ENCODE measurements around the gene CTSZ.
"Not testable (repeated sequence)": the region's sequence is repeated elsewhere in the genome, so short reads cannot be mapped to it uniquely, and the experiment has no call there.

Gene CTSZ

DNA sequence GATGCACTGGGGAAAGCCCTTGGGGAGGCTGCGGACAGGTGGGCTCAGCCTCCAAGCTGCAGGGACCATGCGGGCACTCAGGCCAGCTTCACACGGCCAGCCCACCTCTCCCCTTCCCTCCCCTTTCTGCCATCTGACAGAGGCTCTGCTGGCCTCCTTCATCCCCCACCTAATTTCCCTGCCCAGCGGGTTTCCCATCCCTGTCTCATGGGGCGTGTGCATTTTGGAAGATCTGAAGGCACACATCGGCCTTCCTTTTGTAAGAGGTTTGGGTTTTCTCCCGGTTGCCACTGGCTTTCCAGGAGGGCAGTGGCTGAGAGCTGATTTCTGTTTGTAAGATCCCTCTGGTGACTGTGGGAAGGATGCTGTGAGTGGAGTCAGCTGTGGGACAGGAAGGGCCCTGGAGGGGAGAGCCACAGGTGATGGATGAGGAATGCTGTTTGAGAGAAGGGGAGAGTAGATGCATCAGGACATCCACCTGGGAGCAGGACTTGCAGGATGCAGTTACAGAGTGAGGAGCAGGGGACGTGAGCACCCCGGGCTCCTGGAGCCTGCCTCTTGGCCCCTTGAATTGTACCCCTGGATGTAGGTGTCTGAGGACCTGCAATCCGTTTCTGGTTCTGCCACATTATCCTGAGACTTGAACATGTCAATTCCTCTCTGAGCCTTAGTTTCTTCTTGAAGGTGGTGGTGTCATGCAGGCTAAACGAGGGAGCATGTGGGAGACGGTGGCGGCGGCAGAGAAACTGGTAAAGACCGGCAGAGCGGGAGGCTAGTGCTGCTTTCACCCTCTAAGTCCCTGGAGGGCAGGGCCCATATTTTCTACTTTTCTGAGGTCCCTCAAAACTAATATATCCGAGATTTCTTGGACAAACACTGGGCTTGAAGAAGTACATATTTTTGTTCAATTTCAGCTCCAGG, 6.2 kb upstream of the CTSZ start:
- DNase-seq: peak in 1 of 2 experiments; percentile 12

DNA sequence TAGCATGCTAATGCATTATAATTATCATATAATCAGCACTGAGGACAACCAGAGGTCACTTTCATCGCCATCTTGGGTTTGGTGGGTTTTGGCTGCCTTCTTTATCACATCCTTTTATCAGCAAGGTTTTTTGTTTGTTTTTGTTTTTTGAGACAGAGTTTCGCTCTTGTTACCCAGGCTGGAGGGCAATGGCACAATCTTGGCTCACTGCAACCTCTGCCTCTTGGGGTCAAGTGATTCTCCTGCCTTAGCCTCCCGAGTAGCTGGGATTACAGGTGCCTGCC, 4.8 kb upstream of the CTSZ start:
- not testable (repeated sequence) for DNase-seq

DNA sequence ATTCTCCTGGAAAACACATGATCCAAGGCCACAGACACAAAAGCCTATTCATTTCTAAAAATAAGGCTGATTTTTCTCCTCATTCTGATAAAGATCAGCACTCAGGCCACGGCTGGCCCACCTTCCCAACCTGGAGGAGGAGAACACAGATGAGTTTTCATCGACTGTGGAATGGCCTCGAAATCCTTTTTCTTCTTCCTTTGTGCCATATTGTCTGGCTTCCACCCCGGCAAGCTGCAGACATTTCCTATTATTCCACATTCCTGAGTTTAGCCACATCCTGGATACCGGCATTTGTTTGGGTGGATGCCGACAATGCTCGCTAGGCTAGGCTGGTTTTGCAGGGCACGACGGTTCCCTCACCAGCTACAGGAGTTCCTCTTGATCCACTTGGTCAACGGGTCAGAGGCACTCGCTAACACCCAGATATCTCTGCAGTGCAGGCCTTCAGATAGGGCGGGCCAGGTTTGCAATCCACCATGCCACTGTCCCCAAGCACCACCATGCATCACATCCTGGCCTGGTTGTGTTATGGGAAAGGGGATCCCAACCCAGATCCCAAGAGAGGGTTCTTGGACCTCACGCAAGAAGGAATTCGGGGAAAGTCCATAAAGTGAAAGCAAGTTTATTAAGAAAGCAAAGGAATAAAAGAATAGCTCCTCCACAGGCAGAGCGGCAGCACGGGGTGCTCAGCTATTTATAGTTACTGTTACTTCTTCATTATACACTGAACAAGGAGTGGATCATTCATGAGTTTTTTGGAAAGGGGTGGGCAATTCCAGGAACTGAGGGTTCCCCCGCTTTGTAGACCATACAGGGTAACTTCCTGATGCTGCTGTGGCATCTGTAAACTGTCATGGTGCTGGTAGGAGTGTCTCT, 4.2 kb upstream of the CTSZ start:
- DNase-seq: peak in 1 of 2 experiments; percentile 16

DNA sequence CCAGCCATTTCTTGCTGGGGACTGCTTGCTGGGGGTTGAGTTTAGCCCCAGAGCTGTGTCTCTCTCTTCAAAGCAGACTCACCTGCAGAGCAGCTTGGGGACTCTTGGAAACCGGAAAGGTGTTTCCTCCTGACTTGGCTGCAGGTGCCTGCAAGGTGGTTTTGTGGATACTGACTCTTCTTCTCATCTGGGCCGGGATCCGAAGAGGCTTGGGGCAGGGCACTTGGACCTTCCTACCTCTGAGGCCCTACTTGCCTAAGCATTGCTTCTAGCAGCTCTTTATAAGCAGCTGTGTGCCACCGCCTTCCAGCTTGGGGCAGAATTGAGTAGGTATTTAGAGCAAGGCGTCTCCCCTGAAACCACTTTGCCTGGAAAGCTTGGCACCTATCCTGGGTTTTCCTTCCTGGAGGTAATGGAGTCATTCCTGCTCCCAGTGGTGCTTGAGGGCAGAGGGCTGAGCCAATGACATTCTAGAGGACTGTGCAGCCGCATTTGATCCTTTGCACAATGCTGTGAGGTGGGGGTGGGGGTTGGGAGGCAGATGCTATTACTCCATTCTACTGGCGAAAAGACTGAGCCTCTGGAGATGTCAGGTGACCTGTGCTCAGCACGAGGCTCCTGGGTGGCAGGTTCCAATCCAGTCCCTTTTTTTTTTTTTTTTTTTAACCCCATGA, 3.4 kb upstream of the CTSZ start:
- peak in 1 of 2 experiments; percentile 9 for DNase-seq

DNA sequence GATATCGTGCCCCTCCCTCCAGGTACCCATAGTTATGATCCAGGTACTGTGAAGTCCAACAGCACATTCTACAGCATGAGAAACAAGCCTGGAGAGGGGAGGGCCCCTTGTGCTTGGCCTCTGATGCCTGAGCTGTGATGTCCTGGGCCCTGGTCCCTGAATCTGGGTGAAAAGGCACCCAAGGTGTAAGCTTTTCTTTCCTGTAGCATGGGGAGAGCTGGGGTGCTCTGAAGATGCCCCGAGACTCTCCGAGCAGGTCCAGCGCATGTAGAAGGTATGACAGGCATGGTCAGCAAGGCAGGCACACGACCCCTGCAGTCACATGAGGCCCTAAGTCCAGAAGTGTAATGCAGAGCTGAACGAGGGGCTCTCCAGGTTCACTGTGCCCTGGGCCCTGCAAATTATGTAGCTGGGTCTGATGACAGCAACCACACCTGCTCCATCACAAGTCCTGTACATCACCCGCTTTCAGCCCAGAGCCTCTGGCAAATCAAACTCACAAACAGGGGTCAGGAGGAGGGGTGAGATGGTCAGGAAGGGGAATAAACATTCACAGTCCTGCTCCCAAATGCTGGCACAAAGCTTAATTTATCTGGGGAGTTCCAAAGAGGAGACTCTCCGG, 1.8 kb upstream of the CTSZ start:
- DNase-seq: no peak

DNA sequence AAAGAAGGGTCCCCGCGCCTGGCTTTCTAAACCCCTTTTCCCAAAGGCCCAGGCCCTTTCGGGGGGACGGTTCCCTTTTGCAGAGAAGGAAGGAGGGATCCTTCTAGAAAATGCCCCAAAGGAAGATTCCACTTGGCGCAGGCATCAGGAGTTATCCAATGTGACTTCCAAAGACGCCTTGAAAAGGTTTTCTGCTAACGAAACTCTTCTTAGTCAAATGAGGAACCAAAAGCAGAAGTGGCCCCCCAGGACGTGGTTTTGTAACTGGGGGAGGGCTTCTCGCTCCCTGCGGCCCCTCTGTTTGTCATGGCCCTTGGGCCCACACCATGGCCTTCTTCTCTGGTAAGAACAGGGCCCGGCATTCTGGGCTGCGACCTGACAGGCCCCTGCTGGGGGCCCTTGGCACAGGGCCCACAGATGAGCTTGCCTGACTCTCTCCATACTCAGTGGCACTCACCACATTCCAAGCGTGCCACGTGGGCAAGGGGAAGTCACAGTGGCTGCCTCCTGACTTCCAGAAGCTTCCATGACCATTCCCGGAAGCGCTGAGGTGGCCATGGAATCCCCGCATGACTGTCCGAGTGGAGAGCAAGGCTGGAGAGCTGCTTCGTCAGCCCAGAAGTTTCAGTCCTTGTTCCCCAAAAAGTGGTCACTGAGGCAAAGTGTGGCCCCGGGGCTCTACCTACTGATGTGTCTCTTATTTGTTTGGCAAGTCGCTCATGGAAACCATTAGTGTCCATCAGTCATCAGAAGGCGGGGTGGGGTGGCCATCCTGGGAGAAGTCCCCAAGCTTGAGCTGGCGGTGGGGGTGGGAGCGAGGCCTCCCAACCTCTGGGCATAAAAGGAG, 834 bp upstream of the CTSZ start:
- DNase-seq: no peak

DNA sequence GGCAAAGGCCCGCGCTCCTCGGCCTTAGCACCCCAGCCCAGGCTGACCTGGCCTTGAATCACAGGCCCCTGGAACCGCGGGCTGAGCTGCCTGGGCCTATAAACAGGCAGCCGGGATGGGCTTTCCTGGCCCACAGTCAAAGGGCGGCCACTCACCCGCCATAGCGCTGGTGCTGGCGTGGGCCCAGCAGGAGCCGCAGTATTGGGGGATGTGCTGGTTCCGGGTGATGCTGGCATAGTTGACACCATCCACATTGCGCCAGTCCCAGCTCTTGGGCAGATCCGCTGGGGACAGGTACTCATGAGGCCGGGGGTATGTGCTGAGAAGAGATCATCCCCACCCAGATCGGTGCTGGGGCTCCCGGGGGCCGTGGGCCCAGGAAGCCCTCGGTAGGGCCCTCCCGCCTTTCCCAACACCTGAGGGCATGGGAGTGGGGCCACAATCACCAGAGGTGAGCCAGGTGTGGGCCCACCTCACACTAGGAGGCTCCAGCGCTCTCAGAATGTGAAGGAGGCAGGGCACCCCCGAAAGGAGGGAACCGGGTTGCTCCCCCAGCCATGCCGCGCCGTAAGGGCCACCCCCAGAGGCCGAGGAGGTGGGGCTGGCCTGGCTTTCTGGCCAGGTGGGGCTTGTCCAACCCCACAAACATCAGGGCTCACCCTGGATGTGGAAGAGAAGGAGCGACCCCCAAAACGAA, 739 bp downstream of the CTSZ start:
- no peak for DNase-seq

DNA sequence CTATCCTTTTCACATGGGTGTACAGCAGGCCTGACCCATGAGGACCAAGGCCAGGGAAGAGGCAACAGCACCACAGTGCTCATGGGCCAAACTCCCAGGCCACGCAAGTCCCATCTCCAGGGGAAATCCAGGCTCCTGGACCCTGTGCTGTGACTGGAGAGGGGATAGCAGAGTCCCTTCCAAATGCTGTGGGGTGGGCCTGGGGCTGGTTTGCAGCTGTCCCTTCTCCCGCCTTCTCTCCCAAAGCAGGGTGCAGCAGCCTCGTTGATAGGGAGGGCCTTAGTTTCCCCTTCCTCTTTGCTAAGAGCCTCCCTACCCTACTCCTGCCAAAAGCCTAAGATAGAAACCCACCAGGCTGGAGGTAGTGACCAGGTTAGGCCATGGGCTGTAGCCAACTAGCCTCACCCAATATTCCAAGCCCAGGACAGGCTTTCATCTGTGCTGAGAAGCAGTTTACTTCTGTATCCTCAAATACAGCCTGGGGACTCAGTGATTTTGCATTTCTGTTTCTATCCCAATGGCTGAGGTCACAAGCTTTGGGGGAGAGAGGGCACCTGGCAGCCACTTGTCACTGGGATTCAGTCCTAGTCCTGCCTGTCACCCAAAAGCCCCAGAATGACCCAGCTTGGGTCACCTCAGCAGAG, 1.4 kb downstream of the CTSZ start:
- no peak for DNase-seq

DNA sequence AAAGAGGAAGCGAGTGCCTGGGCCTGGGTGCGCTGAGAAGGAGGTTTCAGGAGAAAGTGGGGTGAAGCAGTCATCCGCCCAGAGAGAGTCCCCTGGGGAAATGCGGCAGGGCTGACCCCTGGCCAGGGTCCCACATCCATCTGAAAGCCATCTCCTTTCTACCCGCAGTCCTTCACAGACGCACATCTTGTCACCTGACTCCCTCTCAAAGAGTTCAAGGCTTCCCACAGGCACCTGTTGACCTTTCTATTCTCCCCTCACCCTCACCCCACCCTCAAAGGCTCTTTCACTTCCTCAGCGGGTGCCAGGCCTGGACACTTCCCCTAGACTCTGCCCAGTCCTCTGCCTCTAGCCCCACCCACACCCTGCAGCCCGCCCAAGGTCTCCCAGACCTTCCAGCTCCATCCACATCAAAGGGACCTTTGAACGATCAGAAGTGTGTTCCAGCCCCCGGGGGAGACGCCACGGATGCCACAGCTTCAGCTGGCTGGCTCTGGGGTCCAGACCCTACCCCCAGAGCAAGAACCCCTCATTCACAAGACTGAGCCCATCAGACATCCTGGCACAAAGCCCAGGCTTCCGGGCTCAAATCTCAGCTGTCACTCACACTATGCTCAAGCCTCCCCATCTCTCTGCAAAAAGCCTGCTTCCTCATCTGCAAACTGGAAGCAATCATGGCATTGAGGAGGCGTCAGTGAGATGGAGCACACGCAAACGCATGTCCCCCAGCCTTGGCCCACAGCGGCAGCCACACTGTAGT, 2.1 kb downstream of the CTSZ start:
- peak in 1 of 2 experiments; percentile 54 for DNase-seq

DNA sequence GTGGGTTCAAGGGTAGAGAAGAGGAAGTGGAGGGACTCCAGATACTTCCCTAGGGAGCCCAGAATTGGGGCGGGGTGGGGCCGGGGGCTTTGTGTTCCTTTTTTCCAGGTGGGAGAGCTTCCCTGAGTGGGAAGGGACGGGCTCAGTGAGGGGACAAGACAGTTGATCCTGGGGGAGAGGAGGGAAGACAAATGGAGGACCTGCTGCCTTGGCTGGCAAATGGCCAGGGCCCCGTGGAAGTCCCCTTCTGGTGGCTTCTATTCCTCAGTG, 2.6 kb downstream of the CTSZ start:
- peak; percentile 53 to 58 for DNase-seq

DNA sequence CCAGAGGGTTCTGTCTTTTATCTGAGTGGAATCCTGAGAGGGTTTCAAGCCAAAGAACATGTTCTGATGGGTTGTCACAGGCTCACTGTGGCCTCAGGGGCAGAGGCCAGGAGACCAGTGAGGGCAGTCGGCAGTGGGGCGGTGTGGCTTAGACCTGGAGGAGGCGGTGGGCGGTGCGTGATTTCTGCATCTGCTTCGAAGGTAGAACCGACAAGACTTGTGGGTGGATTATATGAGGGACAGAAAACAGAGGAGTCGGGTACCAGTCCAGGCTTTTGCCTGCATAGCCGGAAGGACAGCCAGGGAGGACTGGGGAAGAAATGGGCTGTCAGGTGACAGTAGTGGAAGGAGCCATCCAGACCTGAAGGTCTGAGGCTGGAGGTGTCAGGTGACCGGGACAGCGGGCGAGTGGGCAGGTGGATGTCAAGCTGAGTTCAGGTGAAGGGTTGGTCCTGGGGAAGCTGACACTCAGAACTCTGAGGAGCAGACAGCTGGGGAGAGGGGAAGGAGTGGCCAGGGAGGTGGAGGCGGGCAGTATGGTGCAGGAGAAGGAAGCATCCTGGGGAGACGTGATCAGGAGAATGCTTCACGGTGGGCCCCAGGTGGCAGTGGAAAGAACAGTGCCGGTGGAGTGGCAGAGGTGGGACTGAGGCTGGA, 3.1 kb downstream of the CTSZ start:
- DNase-seq: no peak

DNA sequence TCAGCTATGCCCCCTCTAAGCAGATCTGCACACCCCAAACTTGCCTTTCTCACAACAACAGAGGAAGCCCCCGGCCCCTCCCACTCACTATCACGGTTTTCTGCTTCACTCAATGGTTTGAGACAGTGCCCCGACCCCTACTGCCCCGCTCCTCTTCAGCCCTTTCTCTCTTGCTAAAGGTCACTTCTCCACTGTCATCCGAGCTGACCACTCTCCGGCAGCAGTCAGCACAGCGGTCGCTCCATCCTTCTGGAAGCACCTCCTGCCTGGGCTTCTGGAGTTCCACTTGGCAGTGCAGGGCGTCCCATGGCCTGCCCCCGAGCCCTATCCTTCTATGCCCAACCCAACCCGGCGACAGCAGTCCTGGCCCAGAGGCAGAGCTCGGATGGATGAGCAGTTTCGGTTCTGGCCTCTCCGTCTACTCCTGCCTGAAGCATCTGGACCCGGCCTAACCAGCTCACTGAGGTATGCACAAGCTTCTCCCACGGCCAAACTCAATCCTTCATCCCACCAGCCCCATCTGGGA, 4.1 kb downstream of the CTSZ start:
- DNase-seq: no peak

DNA sequence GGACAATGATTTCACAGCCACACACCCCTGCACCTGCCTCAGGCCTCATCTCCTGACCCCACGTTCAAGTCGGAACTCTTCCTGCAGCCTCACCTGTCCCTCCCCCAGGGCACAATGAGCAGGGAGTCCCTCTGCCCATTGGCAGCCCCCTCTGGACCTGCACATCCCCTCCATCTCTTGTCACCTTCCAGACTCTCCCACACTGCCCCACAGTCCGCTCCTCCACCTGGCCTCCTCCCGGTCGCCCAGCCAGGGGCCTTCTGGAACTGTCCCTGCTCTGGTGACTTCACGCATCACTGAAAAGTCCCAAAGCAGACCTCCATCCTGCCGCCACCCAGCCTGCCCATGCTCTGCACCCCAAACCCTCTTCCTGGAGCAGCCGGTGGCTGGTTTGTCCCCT, 4.7 kb downstream of the CTSZ start:
- DNase-seq: no peak

DNA sequence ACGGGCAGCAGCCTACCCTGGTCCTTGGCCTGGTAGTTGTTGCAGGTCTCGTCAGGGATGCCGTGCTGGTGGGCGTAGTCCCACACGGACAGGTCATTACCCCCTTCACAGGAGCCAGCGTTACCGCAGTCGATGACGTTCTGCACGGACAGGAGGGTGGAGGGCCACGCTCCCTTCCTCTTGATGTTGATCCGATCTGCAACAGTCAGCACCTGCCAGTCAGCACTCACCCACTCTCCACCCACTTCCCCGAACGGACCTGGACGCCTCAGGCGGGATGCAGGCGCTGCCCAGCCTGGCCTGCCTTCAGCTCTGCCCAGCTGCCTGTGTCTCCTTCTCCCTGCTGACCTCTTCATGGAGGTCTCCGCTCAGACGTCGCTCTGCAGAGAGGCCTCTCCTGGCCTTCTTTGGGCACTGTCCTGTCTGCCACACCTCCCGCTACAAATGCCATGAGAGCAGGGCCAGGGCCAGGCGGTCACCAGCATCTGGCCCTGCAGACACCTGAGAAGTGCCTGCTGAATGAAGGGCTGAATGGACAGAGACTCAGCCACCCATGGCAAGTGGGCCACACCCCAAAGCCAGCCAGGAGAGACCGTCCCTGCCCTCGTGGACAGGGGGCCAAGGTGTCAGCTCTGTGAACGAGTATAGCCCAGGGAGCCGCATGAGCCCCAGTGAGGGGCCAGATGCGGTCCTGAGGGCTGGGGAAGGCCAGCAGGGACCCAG, 5.4 kb downstream of the CTSZ start:
- DNase-seq: no peak

DNA sequence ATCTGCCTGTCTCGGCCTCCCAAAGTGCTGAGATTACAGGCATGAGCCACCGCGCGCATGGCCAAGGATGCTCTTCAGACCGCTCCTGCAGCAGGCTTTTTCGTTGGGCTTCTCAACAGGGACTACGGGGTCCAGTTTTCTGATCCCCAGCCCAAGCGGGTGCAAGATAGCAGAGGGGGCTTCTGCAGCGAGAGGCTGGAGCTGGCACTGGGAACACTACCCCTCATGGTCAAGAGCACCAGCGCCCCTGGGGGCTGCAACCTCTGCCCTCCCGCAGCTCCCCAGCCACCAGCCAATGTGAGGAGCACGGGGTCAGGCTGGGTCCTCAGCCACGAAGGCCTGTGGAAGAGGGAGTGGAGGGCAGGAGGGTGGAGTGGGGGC, 6.0 kb downstream of the CTSZ start:
- no peak for DNase-seq

DNA sequence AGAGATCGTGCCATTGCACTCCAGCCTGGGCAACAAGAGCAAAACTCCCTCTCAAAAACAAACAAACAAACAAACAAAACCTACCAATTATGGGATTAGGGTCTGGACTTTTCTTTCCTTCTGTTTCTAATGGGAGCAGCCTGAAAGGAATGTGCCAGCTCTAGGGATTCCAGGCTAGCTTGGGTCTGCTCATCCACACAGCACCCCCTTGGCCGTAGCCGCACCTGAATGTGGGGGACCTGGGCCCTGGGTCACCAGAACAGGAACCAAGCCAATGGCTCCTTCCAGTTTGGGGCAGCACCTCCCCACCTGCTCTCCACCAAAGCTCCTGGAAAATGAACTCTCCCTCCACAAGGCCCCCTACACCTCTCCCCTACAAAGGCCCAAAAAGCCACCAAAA, 6.7 kb downstream of the CTSZ start:
- DNase-seq: no peak

DNA sequence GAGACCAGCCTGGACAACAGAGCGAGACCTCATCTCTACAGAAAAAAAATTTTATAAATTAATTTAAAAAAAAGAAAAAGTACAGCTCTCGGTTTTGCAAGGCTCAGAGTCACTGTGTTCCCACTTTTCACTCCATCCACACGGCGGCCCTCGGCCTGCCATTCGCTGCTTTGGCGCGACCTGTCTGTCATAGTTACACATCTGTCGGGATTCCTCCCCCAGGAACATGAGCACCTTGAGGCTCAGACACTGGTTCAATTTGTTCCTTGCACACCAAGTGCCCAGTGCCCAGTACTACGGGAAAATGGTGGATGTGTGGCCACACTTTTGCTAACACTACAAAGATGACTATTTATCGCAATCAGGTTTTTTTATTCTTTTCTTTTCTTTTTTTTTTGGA, 8.4 kb downstream of the CTSZ start:
- DNase-seq: no peak

DNA sequence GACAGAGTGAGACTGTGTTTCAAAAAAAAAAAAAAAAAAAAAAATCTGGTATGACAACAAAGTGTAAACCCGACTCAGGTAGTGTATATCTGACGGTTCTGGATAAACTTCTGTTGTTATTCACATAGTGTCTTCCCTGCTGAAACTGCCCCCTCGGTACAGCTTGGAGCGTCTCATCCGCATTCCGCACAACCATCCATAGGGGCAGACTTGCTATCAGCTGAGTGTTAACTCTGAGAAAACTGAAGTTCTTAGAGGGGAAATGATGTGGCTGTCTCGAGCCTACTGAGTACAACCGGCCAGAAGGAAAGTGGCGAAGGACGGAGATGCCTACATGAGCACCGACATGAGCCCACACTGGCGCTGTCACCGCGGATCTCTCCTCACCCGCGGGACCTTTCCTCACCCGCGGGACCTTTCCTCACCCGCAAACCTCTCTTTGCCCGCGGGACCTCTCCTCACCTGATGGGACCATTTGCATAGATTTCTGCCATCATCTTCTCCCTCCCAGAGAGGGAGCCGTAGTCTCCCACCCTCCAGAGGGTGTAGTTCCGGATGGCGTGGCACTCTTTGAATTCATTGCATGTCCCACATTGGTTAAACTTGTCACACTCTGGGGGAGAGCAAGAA, 9.8 kb downstream of the CTSZ start:
- no peak for DNase-seq

Data from activated T-cell treated with anti-CD3 and anti-CD28 coated beads, Interleukin-2, amount 50 U/mL, for 48 hours (primary cell).